Glutamatergic neuron (in vitro differentiated cells): ENCODE data around the gene SLC27A6. TPM values are rescaled to one million over a fixed set of nuclear protein-coding genes. Genes with fewer than 3 reads are reported as not detected.
"Not testable (repeated sequence)": the region's sequence is repeated elsewhere in the genome, so short reads cannot be mapped to it uniquely, and the experiment has no call there.

Source experiments
- DNase-seq: peaks from one replicate; pipeline ENCODE4 v3.0.0; 2022
- H3K27ac Mint-ChIP-seq: one replicate; pipeline ENCODE4 v1.8.0; 2020; ENCODE audit warnings: mild to moderate bottlenecking, mixed read lengths, inconsistent platforms; ENCODE audit not compliant: unreplicated experiment
- H3K27me3 Mint-ChIP-seq: one replicate; pipeline ENCODE4 v1.8.0; 2020; ENCODE audit warnings: mild to moderate bottlenecking, moderate library complexity, mixed read lengths, inconsistent platforms; ENCODE audit not compliant: unreplicated experiment
- H3K36me3 Mint-ChIP-seq: one replicate; pipeline ENCODE4 v1.8.0; 2020; ENCODE audit warnings: mild to moderate bottlenecking, mixed read lengths, inconsistent platforms; ENCODE audit not compliant: unreplicated experiment
- H3K4me1 Mint-ChIP-seq: one replicate; pipeline ENCODE4 v1.8.0; 2020; ENCODE audit warnings: mild to moderate bottlenecking, low read depth, mixed read lengths, inconsistent platforms; ENCODE audit not compliant: unreplicated experiment
- H3K4me3 Mint-ChIP-seq: one replicate; pipeline ENCODE4 v1.8.0; 2020; ENCODE audit warnings: mild to moderate bottlenecking, mixed read lengths, inconsistent platforms; ENCODE audit not compliant: unreplicated experiment
- H3K9me3 Mint-ChIP-seq: one replicate; pipeline ENCODE4 v1.8.0; 2020; ENCODE audit warnings: mild to moderate bottlenecking, moderate library complexity, mixed read lengths, inconsistent platforms; ENCODE audit not compliant: unreplicated experiment
- CTCF ChIP-seq: fragments of 200-600 bp; sonication (generic); IDR thresholded peaks from one replicate; pipeline ENCODE4 v1.5.0; 2021; ENCODE audit not compliant: partially characterized antibody, unreplicated experiment
- total RNA-seq: library from RNA; stranded (reverse); fragmentation: NEBNext Ultra II Directional; extraction: Animal tissue kit (Norgen Biotek cat#: 25700); gene quantifications from one replicate; pipeline ENCODE4 v1.2.1, GENCODE V29; 2021; ENCODE audit not compliant: unreplicated experiment

SLC27A6 gene
- total RNA-seq, 1 donor from 2014 or later: not detected

DNA sequence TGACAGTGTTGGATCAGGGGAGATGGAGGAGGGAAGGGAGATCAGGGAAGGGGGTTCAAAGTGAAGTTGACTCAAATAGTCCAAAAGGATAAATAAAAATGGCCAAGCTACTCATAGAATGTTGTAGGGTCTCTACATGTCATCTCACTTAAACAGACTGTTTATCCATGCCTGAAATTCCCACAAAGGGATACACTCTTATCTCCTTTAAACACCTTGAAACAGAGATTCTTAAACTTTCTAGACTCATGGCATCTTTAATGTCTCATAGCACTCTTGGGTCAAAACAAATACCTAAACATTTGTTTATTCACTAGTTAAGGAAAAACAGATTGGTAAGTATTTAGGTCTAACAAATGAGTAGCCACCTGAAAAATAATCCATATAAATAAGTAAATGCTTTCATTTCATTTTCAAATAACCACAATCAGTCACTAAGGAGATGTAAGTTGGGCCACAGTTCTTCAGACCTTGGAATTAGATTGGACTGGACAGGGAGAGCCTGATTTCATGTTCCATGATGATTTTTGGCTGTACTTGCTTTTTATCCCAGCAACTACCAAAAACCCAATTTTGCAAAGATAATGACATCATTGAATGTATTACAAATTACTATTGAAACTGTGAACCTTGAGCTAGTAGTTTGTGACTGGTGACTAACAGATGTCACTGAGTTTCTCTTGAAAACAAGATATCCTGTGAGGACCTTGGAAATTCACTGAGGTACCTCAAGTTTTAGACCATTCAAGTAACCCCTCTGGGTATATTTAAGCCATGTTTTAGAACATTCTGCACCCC is 66.8 kb downstream of the SLC27A6 start:
- Mint-ChIP-seq H3K4me3 (no peak overlapping the region), H3K4me1 (no peaks in the 10 kb centered on the region), H3K27me3 (no peaks in the 10 kb centered on the region), H3K9me3 (no peaks in the 10 kb centered on the region), H3K27ac (no peak overlapping the region), H3K36me3 (no peaks in the 10 kb centered on the region)
- no peak for DNase-seq
- TF ChIP-seq CTCF: no peak

- not testable (repeated sequence) for H3K4me1 Mint-ChIP-seq, H3K9me3 Mint-ChIP-seq, H3K27ac Mint-ChIP-seq, H3K36me3 Mint-ChIP-seq, DNase-seq, H3K27me3 Mint-ChIP-seq, H3K4me3 Mint-ChIP-seq
These were observed 71.0 kb downstream of the SLC27A6 start for GRCh38 chr5:129036257-129036656.

DNA sequence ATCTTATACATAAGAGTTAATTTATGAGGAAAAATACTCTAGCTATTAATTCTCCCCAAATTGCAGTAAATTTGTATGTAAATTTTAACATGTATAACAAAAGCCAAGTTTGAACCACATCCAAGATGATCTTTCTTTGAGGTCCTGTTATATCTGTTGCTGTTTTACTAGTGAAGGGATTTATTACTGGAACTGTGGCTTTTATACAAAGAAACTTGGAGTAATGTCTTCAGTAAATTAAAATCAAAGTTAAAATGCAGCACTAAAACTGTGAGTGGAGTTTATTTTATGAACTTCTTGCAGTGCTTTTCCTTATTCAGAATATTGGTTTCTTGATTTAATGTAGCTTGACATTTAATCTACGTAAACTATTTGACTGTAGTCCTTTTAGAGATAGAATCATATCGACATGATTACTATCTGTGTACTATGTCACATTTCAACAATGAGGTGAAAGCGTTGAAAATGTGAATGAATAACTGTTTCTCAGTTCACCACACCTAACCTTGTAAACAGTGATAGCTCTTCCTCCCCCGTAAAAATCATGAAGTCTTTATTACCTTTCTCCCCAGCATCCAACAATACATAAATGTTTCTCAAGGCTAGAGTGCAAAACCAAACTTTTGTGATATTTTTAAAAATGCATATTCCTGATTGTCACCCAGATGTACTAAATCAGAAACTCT is 76.1 kb downstream of the SLC27A6 start:
- no peak for TF ChIP-seq CTCF

GRCh38 chr5:129042306-129042705 is 77.0 kb downstream of the SLC27A6 start:
- Mint-ChIP-seq H3K36me3 (no peaks in the 10 kb centered on the region), H3K9me3 (no peaks in the 10 kb centered on the region), H3K4me3 (no peak overlapping the region), H3K4me1 (no peaks in the 10 kb centered on the region), H3K27me3 (no peaks in the 10 kb centered on the region), H3K27ac (no peak overlapping the region)
- no peak for DNase-seq
- no peak for TF ChIP-seq CTCF

More for the DNA sequence above, 76.1 kb downstream of the SLC27A6 start:
- no peak overlapping the region for H3K4me3 Mint-ChIP-seq
- no peaks in the 10 kb centered on the region for H3K27me3 Mint-ChIP-seq
- no peak for DNase-seq
- no peaks in the 10 kb centered on the region for H3K36me3 Mint-ChIP-seq
- no peak overlapping the region for H3K27ac Mint-ChIP-seq
- H3K4me1 Mint-ChIP-seq: no peaks in the 10 kb centered on the region
- no peaks in the 10 kb centered on the region for H3K9me3 Mint-ChIP-seq

- no peak for TF ChIP-seq CTCF
- H3K4me3 Mint-ChIP-seq: no peak overlapping the region
- DNase-seq: no peak
- H3K9me3 Mint-ChIP-seq: no peaks in the 10 kb centered on the region
- no peak overlapping the region for H3K27ac Mint-ChIP-seq
- H3K36me3 Mint-ChIP-seq: no peaks in the 10 kb centered on the region
- H3K4me1 Mint-ChIP-seq: no peaks in the 10 kb centered on the region
- no peaks in the 10 kb centered on the region for H3K27me3 Mint-ChIP-seq
These were observed 78.6 kb downstream of the SLC27A6 start for GRCh38 chr5:129043894-129044293.
